Breast epithelium (tissue), 3 donors: ENCODE data around the gene ABI3BP.

Experiments used
- CTCF ChIP-seq, 3 donors: fragments of 450-650 bp; IDR thresholded peaks; one replicate each; pipeline ENCODE4 v1.5.1; 2016 to 2017; ENCODE audit warnings: antibody characterized with exemption in 3 of 3, mild to moderate bottlenecking in 3 of 3, moderate library complexity in 3 of 3
- POLR2A ChIP-seq: fragments of 450-650 bp; IDR thresholded peaks from one replicate; pipeline ENCODE4 v1.6.1; 2016; ENCODE audit warnings: antibody characterized with exemption, mild to moderate bottlenecking, moderate library complexity

DNA sequence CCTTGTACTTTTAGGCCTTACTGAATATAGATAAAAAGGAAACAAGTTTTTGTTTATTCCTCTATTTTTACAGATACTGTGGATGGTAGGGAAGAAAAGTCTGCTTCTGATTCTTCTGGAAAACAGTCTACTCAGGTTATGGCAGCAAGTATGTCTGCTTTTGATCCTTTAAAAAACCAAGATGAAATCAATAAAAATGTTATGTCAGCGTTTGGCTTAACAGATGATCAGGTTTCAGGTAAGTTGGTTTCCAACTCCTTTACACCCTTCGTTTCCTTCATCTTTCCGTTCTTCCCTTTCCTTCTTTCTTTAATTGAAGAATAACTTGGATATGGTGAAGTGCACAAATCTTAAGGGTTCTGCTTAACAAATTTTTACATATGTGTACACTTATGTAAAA, 260.8 kb downstream of the ABI3BP start:
- TF ChIP-seq POLR2A = no peak
- no peak for TF ChIP-seq CTCF (IDR thresholded peaks at IDR 0.05)
